Mammary epithelial cell (primary cell): ENCODE results near the gene ITPR3.

Experiments
- CTCF ChIP-seq, 2 donors: IDR thresholded peaks in 1 of 2; conservative IDR thresholded peaks in 1 of 2; 2 replicates each; pipeline ENCODE4 v1.5.1; 2011 to 2012; ENCODE audit warnings: inconsistent platforms in 2 of 2, low read length in 2 of 2, mild to moderate bottlenecking in 2 of 2, control low read depth in 1 of 2, low read depth in 1 of 2; ENCODE audit not compliant: insufficient read depth in 1 of 2; ENCODE audit errors: extremely low read depth in 1 of 2
- EZH2 ChIP-seq: IDR thresholded peaks from 2 replicates; pipeline ENCODE4 v1.6.1; 2012; ENCODE audit warnings: low read length, inconsistent platforms, borderline replicate concordance

GRCh38 chr6:33677689-33678088 lies 56.6 kb downstream of the ITPR3 start:
- no peak for TF ChIP-seq CTCF (conservative IDR thresholded peaks at IDR 0.05 in 1 of 2, IDR thresholded peaks at IDR 0.05 in 1 of 2; ENCODE audit: extremely low read depth in 1 of 2, insufficient read depth in 1 of 2, low read depth in 1 of 2, low read length in 2 of 2)
- TF ChIP-seq EZH2, result no peak
